ENCODE measurements around the gene RNF113A. TPM values are rescaled to one million over a fixed set of nuclear protein-coding genes. Genes with fewer than 3 reads are reported as not detected.
A peak's percentile ranks its signal among the peaks of the same experiment; 100 is the strongest.

RNF113A gene
- total RNA-seq, 1 experiment from 2014 or later, result 23.2 TPM

DNA sequence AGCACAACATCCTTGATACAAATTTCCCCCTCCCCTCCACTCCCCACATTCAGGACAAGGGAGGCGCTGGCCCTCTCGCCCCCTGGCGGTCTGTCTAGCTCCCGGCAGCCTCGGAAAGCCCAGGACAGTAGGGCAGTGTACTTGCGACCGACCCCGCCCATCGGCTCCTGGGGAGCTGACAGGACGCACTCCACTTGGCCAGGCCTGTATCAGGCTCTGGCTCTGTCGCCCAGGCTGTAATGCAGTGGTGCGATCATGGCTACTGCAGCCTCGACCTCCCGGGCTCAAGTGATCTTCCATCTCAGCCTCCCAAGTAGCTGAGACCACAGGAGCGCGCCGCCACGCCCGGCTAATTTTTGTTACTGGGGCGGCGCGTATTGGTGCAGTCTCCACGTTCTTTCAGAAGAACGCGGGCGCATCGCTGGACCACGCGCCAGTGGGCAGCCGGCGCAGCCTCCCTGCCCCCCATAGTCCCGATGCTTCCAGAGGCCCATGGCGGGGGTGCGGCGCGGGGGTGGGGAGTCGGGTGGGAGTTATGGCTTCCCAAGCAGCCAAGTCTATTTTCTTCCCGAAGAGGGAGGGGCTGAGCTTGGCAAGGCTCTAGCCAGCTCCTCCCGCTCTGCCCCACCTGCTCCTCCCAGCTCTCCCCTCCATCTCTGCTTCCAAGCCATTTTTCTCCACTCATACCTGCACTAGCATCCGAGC, 16.3 kb upstream of the RNF113A start:
- H3K27me3 ChIP-seq (ENCODE audit: insufficient read depth, low read depth), result no peaks in the 10 kb centered on the region
- CTCF ChIA-PET, result interaction anchor here (0.6 to 1.0 kb wide), 5 partner anchors 35 to 235 kb away, joined by 4 to 7 read pairs (median 4); partner anchors contain the start of gene RPL39
- H4K20me1 ChIP-seq (ENCODE audit: insufficient read depth), result no peaks in the 10 kb centered on the region
- BruUV-seq (replicated peaks), result no TSS peak
- H3K4me1 ChIP-seq (replicated peaks; ENCODE audit: insufficient read depth), result no peaks in the 10 kb centered on the region
- TF ChIP-seq CTCF (conservative IDR thresholded peaks at IDR 0.05) (peak; percentile 83), EZH2 (IDR thresholded peaks at IDR 0.05; ENCODE audit: low read depth) (no peak)
- H3K4me2 ChIP-seq, result peak overlapping the region; percentile 88
- H3K4me3 ChIP-seq, result peak overlapping the region; percentile 66
- POLR2A ChIA-PET (ENCODE audit: unreplicated experiment), result interaction anchor here (0.7 kb wide), 3 partner anchors 9 to 130 kb away, joined by 6 to 31 read pairs (median 8); partner anchors contain the start of gene SOWAHD
- peaks cover 5% of the 10 kb centered on the region; the same call in 1 of the 2 replicates for H3F3A ChIP-seq (ENCODE audit: insufficient read depth, low read depth)
- no peak overlapping the region for H3K27ac ChIP-seq
- DNase-seq, result peak; percentile 65 to 77
- intact Hi-C loops (cut with micrococcal nuclease; ENCODE audit: unreplicated experiment), result loop anchor here (2.0 to 10.0 kb wide), 5 partner anchors 15 to 371 kb away; partner anchors contain the start of genes NKAP, NKRF and SEPTIN6
- H3K9me3 ChIP-seq (ENCODE audit: insufficient read depth, low read depth), result no peaks in the 10 kb centered on the region
- H3K79me2 ChIP-seq (ENCODE audit: low read depth), result no peaks in the 10 kb centered on the region
- no peaks in the 10 kb centered on the region for H3K36me3 ChIP-seq (ENCODE audit: low read depth)
- H3K9me2 ChIP-seq (ENCODE audit: insufficient read depth), result no peaks in the 10 kb centered on the region
- peak overlapping the region; percentile 89 for H2AFZ ChIP-seq

DNA sequence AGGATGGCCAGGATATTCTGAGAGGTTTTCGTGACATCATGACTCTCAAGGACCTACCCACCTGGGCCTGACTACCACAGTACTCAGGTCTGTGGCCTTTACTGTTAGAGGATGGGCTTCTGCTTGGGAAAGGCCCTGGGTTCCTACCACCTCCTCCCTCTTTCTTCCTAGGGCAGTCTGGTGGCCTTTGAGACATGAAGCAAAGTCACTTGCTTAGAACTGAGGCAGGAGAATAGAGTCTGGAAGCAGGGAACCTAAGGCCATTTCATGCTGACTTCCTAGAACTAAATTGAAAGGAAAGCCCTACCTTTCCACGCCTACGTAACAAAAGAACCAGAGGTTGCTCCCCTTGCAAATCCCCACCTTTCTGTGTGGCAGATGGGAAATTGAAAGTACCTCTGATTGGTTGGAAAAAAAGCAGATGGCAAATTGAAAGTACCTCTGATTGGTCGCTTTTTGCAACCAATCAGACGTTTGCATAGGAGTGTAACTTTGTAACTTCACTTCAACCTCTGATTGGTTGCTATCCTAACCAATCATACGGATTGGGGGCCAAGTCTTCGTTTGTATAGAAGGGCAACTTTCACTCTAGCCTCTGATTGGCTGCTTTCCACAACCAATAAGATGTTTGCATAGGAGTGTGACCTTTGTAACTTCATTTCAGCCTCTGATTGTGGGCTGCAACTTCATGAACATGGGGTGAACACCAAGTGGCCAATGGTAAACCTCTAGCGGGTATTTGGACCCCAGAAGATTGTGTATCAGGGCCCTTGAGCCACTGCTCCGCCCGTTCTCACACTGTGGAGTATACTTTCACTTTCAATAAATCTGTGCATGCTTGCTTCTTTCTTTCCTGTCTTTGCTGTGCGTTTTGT, 14.3 kb upstream of the RNF113A start:
- Histone ChIP-seq H3K4me2 (peak overlapping the region; percentile 41), H3K9me2 (ENCODE audit: insufficient read depth) (no peaks in the 10 kb centered on the region), H2AFZ (no peak overlapping the region), H4K20me1 (ENCODE audit: insufficient read depth) (no peaks in the 10 kb centered on the region), H3K4me3 (no peak overlapping the region), H3F3A (ENCODE audit: insufficient read depth, low read depth) (peaks cover 5% of the 10 kb centered on the region; the same call in 1 of the 2 replicates), H3K36me3 (ENCODE audit: low read depth) (no peaks in the 10 kb centered on the region), H3K9me3 (ENCODE audit: insufficient read depth, low read depth) (no peaks in the 10 kb centered on the region), H3K4me1 (replicated peaks; ENCODE audit: insufficient read depth) (no peaks in the 10 kb centered on the region), H3K27me3 (ENCODE audit: insufficient read depth, low read depth) (no peaks in the 10 kb centered on the region), H3K79me2 (ENCODE audit: low read depth) (no peaks in the 10 kb centered on the region), H3K27ac (no peak overlapping the region)
- no TSS peak for BruUV-seq (replicated peaks)
- TF ChIP-seq CTCF (conservative IDR thresholded peaks at IDR 0.05) (no peak), EZH2 (IDR thresholded peaks at IDR 0.05; ENCODE audit: low read depth) (no peak)
- peak; percentile 47 to 63 for DNase-seq
- ChIA-PET CTCF (no interaction called here), POLR2A (ENCODE audit: unreplicated experiment) (interaction anchor here (0.7 kb wide), 1 partner anchor 94 kb away, joined by 18 read pairs; the partner anchor contains the start of gene RPL39)
- intact Hi-C loops (cut with micrococcal nuclease; ENCODE audit: unreplicated experiment), result loop anchor here (2.0 to 10.0 kb wide), 5 partner anchors 13 to 368 kb away; partner anchors contain the start of genes NKAP, NKRF and SEPTIN6

All from PC-9 (cell line).